Ovary (tissue), 9 donors: ENCODE results near the gene HACD2. TPM values are rescaled to one million over a fixed set of nuclear protein-coding genes. Genes with fewer than 3 reads are reported as not detected.
"Not testable (repeated sequence)": the region's sequence is repeated elsewhere in the genome, so short reads cannot be mapped to it uniquely, and the experiment has no call there.

ENCODE experiments used
- DNase-seq, 5 donors: peaks; one replicate each; pipeline ENCODE4 v3.0.0-alpha.2; 2019 to 2020
- H3K27ac ChIP-seq, 2 donors: fragments of 200-600 bp; one replicate each; pipeline versions ENCODE4 v1.5.1 to v1.8.0; 2019 to 2022
- H3K27me3 ChIP-seq: fragments of 200-600 bp; one replicate; pipeline ENCODE4 v1.8.0; 2022
- H3K36me3 ChIP-seq: fragments of 200-600 bp; sonication (generic); one replicate; pipeline ENCODE4 v1.5.1; 2019
- H3K4me1 ChIP-seq: one replicate; pipeline ENCODE4 v1.8.1; 2013; ENCODE audit warnings: mild to moderate bottlenecking, moderate library complexity; ENCODE audit not compliant: insufficient read depth
- H3K4me3 ChIP-seq: fragments of 200-600 bp; sonication (generic); one replicate; pipeline ENCODE4 v1.5.1; 2017
- H3K9me3 ChIP-seq, 2 donors: fragments of 200-600 bp in 1 of 2; sonication (generic) in 1 of 2; one replicate each; pipeline versions ENCODE4 v1.5.1 to v1.8.1; 2013 to 2019; ENCODE audit warnings: mild to moderate bottlenecking in 1 of 2, moderate library complexity in 1 of 2
- EP300 ChIP-seq: sonication (generic); formaldehyde crosslinking; IDR thresholded peaks from one replicate; pipeline ENCODE4 v1.6.1; 2017; ENCODE audit warnings: antibody characterized with exemption
- POLR2A ChIP-seq: fragments of 450-650 bp; IDR thresholded peaks from one replicate; pipeline ENCODE4 v1.6.1; 2017; ENCODE audit warnings: antibody characterized with exemption, mild to moderate bottlenecking, moderate library complexity
- WGBS, 3 donors: extraction: QIAGEN DNeasy Blood & Tissue Kit in 1 of 3; methylation state at CpG; one replicate each; pipeline versions ENCODE4 v1.1.5 to v1.1.7; 2013 to 2017; 5-methylcytosine and 5-hydroxymethylcytosine counted together
- intact Hi-C, 4 donors: fragments of 100-400 bp; cut with DNase I; formaldehyde crosslinking; loops; one replicate each; pipeline versions ENCODE4 v1.11.0 to v1.15.1; 2022 to 2023
- polyA plus RNA-seq, 2 donors: library from polyadenylated mRNA; stranded (reverse); fragments of 200-250 nt in 1 of 2; fragments of 350-450 nt in 1 of 2; fragmentation: Illumina TruSeq in 1 of 2; extraction: RNeasy Lipid Tissue Mini Kit (QIAGEN cat#74804) in 1 of 2; gene quantifications; one replicate each; pipeline ENCODE4 v1.2.3, GENCODE V29; 2013 to 2014
- total RNA-seq, 7 donors: library from RNA; depleted of rRNA in 2 of 7; stranded (reverse); fragments of >200 nt in 2 of 7; fragmentation: NEBNext Ultra II Directional in 3 of 7; extraction: Animal tissue kit (Norgen Biotek cat#: 25700) in 3 of 7; gene quantifications; one replicate each; pipeline versions ENCODE4 v1.1.0 to v1.2.4, GENCODE V29; 2016 to 2023
- TF ChIP-seq, protein P1 (sequence below), 3 donors: fragments of 450-650 bp in 2 of 3; fragments of 200-600 bp in 1 of 3; IDR thresholded peaks; one replicate each; pipeline versions ENCODE4 v1.5.1 to v1.8.0; 2016 to 2022; ENCODE audit warnings: antibody characterized with exemption in 3 of 3, mild to moderate bottlenecking in 1 of 3
- donor health status: DM: no; HTN: no; CAD: no; lungs with moderate emphysema.
- donor health status: DM: no; HTN: no; CAD: no.
- donor health status: Bipolar disorder and iron deficiency.
- donor health status: DM: yes; HTN: yes; CAD: no.
- donor health status: DM: no; HTN: no; CAD: no.
- donor health status: DM: yes; HTN: yes; CAD: no.

Gene HACD2
- total and polyA plus RNA-seq, 9 donors = 12.6 to 33.2 (median 20.9) TPM

DNA sequence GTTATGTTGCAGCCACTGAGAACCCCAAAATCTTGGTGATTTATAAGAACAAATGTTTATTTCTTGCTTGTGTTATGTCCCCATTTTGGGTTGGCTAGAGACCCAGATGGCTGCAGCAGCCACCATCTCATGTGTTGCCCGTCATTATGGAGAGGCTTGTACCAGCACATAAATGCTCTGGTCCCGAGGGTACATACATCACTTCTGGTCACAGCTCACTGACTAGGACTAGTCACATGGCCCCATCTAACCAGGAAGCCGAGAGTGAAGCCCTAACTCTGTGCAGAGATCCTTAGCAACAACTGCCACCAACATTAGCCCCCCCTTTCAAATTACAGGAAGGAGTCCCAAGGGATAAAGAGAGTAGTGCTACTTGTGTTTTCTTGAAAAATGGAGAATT is 25.5 kb upstream of the HACD2 start:
- Histone ChIP-seq H3K36me3 (no peaks in the 10 kb centered on the region), H3K27me3 (no peaks in the 10 kb centered on the region), H3K4me1 (peaks cover 4% of the 10 kb centered on the region), H3K4me3 (no peak overlapping the region), H3K27ac (no peak overlapping the region), H3K9me3 (no peaks in the 10 kb centered on the region)
- intact Hi-C loops = no loop called here
- DNase-seq = no peak
- 83 to 86% (median 85%) methylated on average over 3 of the region's 3 CpGs for WGBS, 3 donors
- TF ChIP-seq EP300 (no peak), POLR2A (no peak)
- TF ChIP-seq, protein P1, sequence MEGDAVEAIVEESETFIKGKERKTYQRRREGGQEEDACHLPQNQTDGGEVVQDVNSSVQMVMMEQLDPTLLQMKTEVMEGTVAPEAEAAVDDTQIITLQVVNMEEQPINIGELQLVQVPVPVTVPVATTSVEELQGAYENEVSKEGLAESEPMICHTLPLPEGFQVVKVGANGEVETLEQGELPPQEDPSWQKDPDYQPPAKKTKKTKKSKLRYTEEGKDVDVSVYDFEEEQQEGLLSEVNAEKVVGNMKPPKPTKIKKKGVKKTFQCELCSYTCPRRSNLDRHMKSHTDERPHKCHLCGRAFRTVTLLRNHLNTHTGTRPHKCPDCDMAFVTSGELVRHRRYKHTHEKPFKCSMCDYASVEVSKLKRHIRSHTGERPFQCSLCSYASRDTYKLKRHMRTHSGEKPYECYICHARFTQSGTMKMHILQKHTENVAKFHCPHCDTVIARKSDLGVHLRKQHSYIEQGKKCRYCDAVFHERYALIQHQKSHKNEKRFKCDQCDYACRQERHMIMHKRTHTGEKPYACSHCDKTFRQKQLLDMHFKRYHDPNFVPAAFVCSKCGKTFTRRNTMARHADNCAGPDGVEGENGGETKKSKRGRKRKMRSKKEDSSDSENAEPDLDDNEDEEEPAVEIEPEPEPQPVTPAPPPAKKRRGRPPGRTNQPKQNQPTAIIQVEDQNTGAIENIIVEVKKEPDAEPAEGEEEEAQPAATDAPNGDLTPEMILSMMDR (IDR thresholded peaks at IDR 0.05) = no peak

DNA sequence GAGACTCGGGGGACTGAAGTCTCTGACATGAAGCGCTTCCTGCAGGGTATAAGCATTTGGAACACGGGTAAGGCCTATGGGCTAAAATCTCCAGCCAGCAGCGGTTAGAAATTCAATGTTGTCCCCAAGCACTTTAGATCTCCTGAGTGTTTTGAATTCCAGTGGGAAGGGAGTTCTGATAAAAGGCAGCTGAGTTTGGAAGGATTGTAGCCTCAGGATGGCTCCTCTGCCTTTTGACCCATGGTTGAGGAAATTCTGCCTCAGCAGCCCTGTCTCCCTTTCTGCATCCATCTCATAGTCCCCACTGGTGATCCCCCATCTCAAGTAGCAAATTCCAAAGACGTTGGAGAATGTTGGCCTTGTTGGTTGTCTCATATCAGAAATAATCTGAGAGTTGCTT is 24.2 kb upstream of the HACD2 start:
- Histone ChIP-seq H3K4me1 (peaks cover 4% of the 10 kb centered on the region), H3K27me3 (no peaks in the 10 kb centered on the region), H3K4me3 (no peak overlapping the region), H3K27ac (peak overlapping the region in 1 of 2 donors; percentile 19), H3K36me3 (no peaks in the 10 kb centered on the region), H3K9me3 (no peaks in the 10 kb centered on the region)
- 5 to 31% (median 13%) methylated on average over 5 of the region's 5 CpGs for WGBS, 3 donors
- no peak for TF ChIP-seq POLR2A
- TF ChIP-seq EP300 = no peak
- DNase-seq = no peak
- intact Hi-C loops = no loop called here

GRCh38 chr3:123608263-123608937 is 23.5 kb upstream of the HACD2 start:
- no peak for DNase-seq
- intact Hi-C loops = no loop called here
- Histone ChIP-seq H3K36me3 (no peaks in the 10 kb centered on the region), H3K27ac (no peak overlapping the region), H3K4me3 (no peak overlapping the region), H3K9me3 (no peaks in the 10 kb centered on the region), H3K27me3 (no peaks in the 10 kb centered on the region), H3K4me1 (peaks cover 4% of the 10 kb centered on the region)
- WGBS, 3 donors = 53 to 74% (median 67%) methylated on average over 3 of the region's 3 CpGs
- TF ChIP-seq, protein P1 (IDR thresholded peaks at IDR 0.05) = no peak
- TF ChIP-seq POLR2A = no peak
- no peak for TF ChIP-seq EP300

- H3K27me3 ChIP-seq = no peaks in the 10 kb centered on the region
- no peaks in the 10 kb centered on the region for H3K9me3 ChIP-seq
- DNase-seq = no peak
- H3K4me3 ChIP-seq = no peak overlapping the region
- no peaks in the 10 kb centered on the region for H3K36me3 ChIP-seq
- intact Hi-C loops = no loop called here
- TF ChIP-seq EP300 = no peak
- TF ChIP-seq POLR2A = no peak
- TF ChIP-seq, protein P1 (IDR thresholded peaks at IDR 0.05) = no peak
- H3K4me1 ChIP-seq = peaks cover 4% of the 10 kb centered on the region
- no peak overlapping the region for H3K27ac ChIP-seq
These were observed 21.7 kb upstream of the HACD2 start for GRCh38 chr3:123606527-123606926.

DNA sequence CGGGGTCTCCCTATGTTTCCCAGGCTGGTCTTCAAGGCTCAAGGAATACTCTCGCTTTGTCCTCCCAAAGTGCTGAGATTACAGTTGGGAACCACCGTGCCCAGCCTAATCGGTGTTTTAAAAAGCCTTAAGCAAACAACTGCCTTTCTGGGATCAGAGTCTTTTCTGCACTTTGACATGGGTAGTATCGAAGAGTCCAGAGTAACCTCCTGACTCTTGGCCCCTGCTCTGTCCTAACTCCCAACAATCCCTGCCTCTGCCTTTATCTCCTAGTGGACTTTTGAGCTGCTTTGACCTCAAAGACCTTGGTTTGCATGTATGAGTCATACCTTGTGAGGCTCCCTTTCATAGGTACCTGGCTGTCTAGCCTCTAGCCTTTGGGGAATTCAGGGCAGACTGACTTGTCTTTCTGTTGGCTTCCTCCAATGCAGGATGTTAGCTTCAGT is 21.0 kb upstream of the HACD2 start:
- Histone ChIP-seq H3K27ac (no peak overlapping the region), H3K4me1 (peaks cover 4% of the 10 kb centered on the region), H3K36me3 (no peaks in the 10 kb centered on the region), H3K4me3 (no peak overlapping the region), H3K9me3 (no peaks in the 10 kb centered on the region), H3K27me3 (no peaks in the 10 kb centered on the region)
- no peak for DNase-seq
- intact Hi-C loops = no loop called here
- TF ChIP-seq EP300 (no peak), POLR2A (no peak)
- TF ChIP-seq, protein P1 (IDR thresholded peaks at IDR 0.05) = no peak
- WGBS, 3 donors = 91 to 96% (median 92%) methylated on average over 5 of the region's 5 CpGs

- H3K4me3 ChIP-seq, DNase-seq, intact Hi-C loops, H3K4me1 ChIP-seq, H3K27ac ChIP-seq, H3K27me3 ChIP-seq, H3K9me3 ChIP-seq, H3K36me3 ChIP-seq: not testable (repeated sequence)
- 45 to 75% (median 75%) methylated on average over 2 of the region's 2 CpGs for WGBS, 3 donors
These were observed 18.3 kb upstream of the HACD2 start for GRCh38 chr3:123603153-123603552.
